Measurements from ENCODE around the gene BCAT1.
"Not testable (repeated sequence)": the region's sequence is repeated elsewhere in the genome, so short reads cannot be mapped to it uniquely, and the experiment has no call there.

BCAT1 gene

GRCh38 chr12:24809306-24809705 lies 139.6 kb downstream of the BCAT1 start:
- not testable (repeated sequence) for H3K27me3 ChIP-seq (ENCODE audit: control insufficient read depth, insufficient read depth, low read length); H3K27ac ChIP-seq (ENCODE audit: low read depth, low read length); H3K4me3 ChIP-seq (ENCODE audit: low read depth, low read length); H3K4me1 ChIP-seq (ENCODE audit: control insufficient read depth, insufficient read depth, low read length); H3K9me3 ChIP-seq (ENCODE audit: control insufficient read depth, insufficient read depth, low read length); H3K9ac ChIP-seq (ENCODE audit: low read depth, low read length)
- peaks cover 14% of the 10 kb centered on the region for H3K36me3 ChIP-seq (ENCODE audit: control insufficient read depth, insufficient read depth, low read length)

DNA sequence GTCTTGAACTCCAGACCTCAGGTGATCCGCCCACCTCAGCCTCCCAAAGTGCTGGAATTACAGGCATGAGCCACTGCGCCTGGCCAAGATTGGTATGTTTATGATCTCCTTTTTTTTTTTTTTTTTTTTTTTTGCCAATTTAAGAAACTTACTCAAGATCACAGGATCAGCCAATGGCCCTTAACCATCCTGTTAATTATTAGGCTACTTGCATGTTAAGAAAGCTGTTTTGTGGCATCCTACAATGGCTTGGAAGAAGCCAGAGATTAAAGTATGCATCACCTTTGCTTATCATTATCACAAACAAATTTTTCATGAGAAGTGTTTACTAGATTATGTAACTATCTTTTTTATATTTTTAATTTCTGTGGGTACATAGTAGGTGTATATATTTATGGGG lies 140.2 kb downstream of the BCAT1 start:
- Histone ChIP-seq H3K27me3 (ENCODE audit: control insufficient read depth, insufficient read depth, low read length) (no peaks in the 10 kb centered on the region), H3K9ac (ENCODE audit: low read depth, low read length) (no peak overlapping the region), H3K36me3 (ENCODE audit: control insufficient read depth, insufficient read depth, low read length) (peaks cover 8% of the 10 kb centered on the region), H3K4me1 (ENCODE audit: control insufficient read depth, insufficient read depth, low read length) (no peaks in the 10 kb centered on the region), H3K27ac (ENCODE audit: low read depth, low read length) (no peak overlapping the region), H3K9me3 (ENCODE audit: control insufficient read depth, insufficient read depth, low read length) (peaks cover 3% of the 10 kb centered on the region; the same call in 1 of the 2 replicates), H3K4me3 (ENCODE audit: low read depth, low read length) (no peak overlapping the region)

DNA sequence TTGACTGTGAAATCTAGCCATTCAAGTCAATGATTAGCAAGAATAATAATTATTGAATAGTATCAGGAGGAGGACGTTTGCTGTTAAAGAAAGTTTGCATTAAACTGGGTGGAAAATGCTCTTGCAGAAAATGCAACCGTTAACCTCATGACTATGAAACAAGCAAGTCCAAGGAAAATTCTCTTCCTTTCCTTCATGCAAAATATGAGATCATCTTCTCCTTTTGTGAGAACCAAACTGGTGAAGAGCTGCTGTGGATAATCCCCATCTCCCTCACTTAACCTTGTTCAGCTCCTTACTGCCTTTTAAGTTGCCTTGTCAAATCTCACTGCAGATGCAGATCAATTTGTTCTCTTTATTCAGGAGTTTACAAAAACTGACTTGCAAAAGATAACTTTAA lies 142.5 kb downstream of the BCAT1 start:
- no peak overlapping the region for H3K27ac ChIP-seq (ENCODE audit: low read depth, low read length)
- H3K9me3 ChIP-seq (ENCODE audit: control insufficient read depth, insufficient read depth, low read length): peaks cover 15% of the 10 kb centered on the region
- no peaks in the 10 kb centered on the region for H3K36me3 ChIP-seq (ENCODE audit: control insufficient read depth, insufficient read depth, low read length)
- no peak overlapping the region for H3K9ac ChIP-seq (ENCODE audit: low read depth, low read length)
- no peaks in the 10 kb centered on the region for H3K27me3 ChIP-seq (ENCODE audit: control insufficient read depth, insufficient read depth, low read length)
- H3K4me1 ChIP-seq (ENCODE audit: control insufficient read depth, insufficient read depth, low read length): no peaks in the 10 kb centered on the region
- H3K4me3 ChIP-seq (ENCODE audit: low read depth, low read length): no peak overlapping the region

- no peak overlapping the region for H3K27ac ChIP-seq (ENCODE audit: low read depth, low read length)
- peaks cover 15% of the 10 kb centered on the region for H3K9me3 ChIP-seq (ENCODE audit: control insufficient read depth, insufficient read depth, low read length)
- H3K36me3 ChIP-seq (ENCODE audit: control insufficient read depth, insufficient read depth, low read length): no peaks in the 10 kb centered on the region
- H3K27me3 ChIP-seq (ENCODE audit: control insufficient read depth, insufficient read depth, low read length): no peaks in the 10 kb centered on the region
- no peak overlapping the region for H3K9ac ChIP-seq (ENCODE audit: low read depth, low read length)
- no peak overlapping the region for H3K4me3 ChIP-seq (ENCODE audit: low read depth, low read length)
- no peaks in the 10 kb centered on the region for H3K4me1 ChIP-seq (ENCODE audit: control insufficient read depth, insufficient read depth, low read length)
These were observed 145.3 kb downstream of the BCAT1 start for GRCh38 chr12:24803430-24804245.

DNA sequence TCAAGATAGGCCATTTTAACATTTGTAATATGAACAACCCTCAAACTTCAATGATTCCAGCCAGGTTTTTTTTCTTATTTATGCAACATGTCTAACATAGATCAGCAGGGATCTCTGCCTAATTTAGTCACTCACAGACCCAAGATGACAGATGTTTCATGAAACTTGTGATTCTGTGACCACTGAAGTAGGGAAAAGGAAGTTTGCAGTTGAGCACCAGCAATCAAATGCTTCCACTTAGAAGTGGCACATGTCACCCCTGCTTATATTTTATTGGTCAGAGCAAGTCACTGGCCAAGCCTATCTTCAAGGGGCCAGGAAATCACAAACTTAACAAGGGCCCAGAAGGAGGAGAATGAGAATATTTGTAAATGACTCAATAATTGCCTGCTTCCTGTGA lies 150.6 kb downstream of the BCAT1 start:
- Histone ChIP-seq H3K36me3 (ENCODE audit: control insufficient read depth, insufficient read depth, low read length) (no peaks in the 10 kb centered on the region), H3K9ac (ENCODE audit: low read depth, low read length) (no peak overlapping the region), H3K27me3 (ENCODE audit: control insufficient read depth, insufficient read depth, low read length) (no peaks in the 10 kb centered on the region), H3K9me3 (ENCODE audit: control insufficient read depth, insufficient read depth, low read length) (peaks cover 9% of the 10 kb centered on the region), H3K4me1 (ENCODE audit: control insufficient read depth, insufficient read depth, low read length) (no peaks in the 10 kb centered on the region), H3K27ac (ENCODE audit: low read depth, low read length) (no peak overlapping the region), H3K4me3 (ENCODE audit: low read depth, low read length) (no peak overlapping the region)

GRCh38 chr12:24797901-24798300 lies 151.0 kb downstream of the BCAT1 start:
- Histone ChIP-seq H3K4me1 (ENCODE audit: control insufficient read depth, insufficient read depth, low read length) (no peaks in the 10 kb centered on the region), H3K27ac (ENCODE audit: low read depth, low read length) (no peak overlapping the region), H3K4me3 (ENCODE audit: low read depth, low read length) (no peak overlapping the region), H3K36me3 (ENCODE audit: control insufficient read depth, insufficient read depth, low read length) (no peaks in the 10 kb centered on the region), H3K9ac (ENCODE audit: low read depth, low read length) (no peak overlapping the region), H3K9me3 (ENCODE audit: control insufficient read depth, insufficient read depth, low read length) (peaks cover 4% of the 10 kb centered on the region), H3K27me3 (ENCODE audit: control insufficient read depth, insufficient read depth, low read length) (no peaks in the 10 kb centered on the region)

DNA sequence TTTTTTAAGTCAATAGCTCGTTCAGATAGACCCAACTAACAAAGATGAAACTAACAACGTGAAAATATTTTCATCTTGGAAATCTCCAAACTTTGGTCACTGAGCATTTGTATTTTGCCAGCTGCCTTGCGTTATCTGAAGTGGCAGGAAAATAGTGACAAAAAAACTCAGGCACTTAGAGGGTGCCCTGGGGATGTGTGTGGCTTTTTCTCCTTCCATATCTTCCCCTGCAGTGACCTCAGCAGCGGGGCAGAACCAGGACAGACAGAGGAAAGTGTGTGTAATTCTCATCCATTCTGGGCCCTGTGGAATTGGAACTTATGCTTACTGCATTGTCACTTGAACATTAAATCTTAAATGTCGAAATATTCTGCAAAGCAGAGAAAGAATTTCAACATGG lies 152.0 kb downstream of the BCAT1 start:
- no peaks in the 10 kb centered on the region for H3K9me3 ChIP-seq (ENCODE audit: control insufficient read depth, insufficient read depth, low read length)
- no peak overlapping the region for H3K4me3 ChIP-seq (ENCODE audit: low read depth, low read length)
- H3K27ac ChIP-seq (ENCODE audit: low read depth, low read length): no peak overlapping the region
- no peaks in the 10 kb centered on the region for H3K27me3 ChIP-seq (ENCODE audit: control insufficient read depth, insufficient read depth, low read length)
- no peak overlapping the region for H3K9ac ChIP-seq (ENCODE audit: low read depth, low read length)
- no peaks in the 10 kb centered on the region for H3K4me1 ChIP-seq (ENCODE audit: control insufficient read depth, insufficient read depth, low read length)
- no peaks in the 10 kb centered on the region for H3K36me3 ChIP-seq (ENCODE audit: control insufficient read depth, insufficient read depth, low read length)

DNA sequence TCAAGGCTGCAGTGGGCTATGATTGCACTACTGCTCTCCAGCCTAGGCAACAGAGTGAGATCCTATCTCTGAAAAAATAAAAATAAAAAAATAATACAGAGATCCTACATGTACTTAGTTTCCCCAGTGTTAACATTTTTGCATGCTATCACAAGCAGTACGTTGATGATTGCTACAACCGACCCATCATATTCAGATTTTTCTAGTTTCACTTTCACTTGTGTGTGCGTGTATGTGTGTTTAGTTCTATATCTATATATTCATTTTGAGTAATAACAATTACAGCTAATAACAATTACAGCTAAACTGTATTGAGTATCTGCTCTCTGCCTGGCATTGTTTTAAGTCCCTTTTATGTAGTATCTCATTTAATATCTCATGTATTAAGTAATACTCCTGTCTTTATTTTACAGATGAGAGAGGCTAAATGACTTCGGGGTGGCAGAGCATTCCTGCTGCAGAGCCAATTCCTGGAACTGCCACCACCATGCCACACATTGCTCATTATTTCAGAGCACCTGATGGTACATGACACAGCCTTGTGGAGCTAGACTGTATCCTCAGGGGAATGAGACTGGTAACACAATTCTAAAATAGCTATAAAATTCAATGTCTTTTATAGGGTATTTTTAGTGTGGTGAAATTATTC lies 153.1 kb downstream of the BCAT1 start:
- Histone ChIP-seq H3K27ac (ENCODE audit: low read depth, low read length) (no peak overlapping the region), H3K4me3 (ENCODE audit: low read depth, low read length) (no peak overlapping the region), H3K36me3 (ENCODE audit: control insufficient read depth, insufficient read depth, low read length) (no peaks in the 10 kb centered on the region), H3K4me1 (ENCODE audit: control insufficient read depth, insufficient read depth, low read length) (no peaks in the 10 kb centered on the region), H3K9ac (ENCODE audit: low read depth, low read length) (no peak overlapping the region), H3K9me3 (ENCODE audit: control insufficient read depth, insufficient read depth, low read length) (no peaks in the 10 kb centered on the region), H3K27me3 (ENCODE audit: control insufficient read depth, insufficient read depth, low read length) (no peaks in the 10 kb centered on the region)

DNA sequence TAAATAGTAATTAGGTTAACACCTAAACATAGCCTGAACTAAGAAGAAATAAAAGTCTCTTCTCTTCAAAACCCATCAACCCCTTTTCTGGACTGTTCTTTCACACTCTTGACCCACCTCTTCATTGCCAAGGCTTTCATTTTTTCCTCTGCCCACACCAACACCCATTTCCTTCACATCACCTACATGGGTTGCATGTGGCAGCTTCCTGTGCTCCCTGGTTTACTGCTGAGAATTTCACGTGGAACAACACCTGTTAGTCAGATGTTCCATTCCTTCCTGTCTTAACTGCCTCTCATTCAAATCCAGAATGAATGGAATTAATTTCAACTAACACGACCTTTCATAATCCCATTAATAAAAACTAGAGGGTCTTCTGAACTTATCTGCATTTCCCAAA lies 157.3 kb downstream of the BCAT1 start:
- no peaks in the 10 kb centered on the region for H3K9me3 ChIP-seq (ENCODE audit: control insufficient read depth, insufficient read depth, low read length)
- H3K27me3 ChIP-seq (ENCODE audit: control insufficient read depth, insufficient read depth, low read length): no peaks in the 10 kb centered on the region
- no peaks in the 10 kb centered on the region for H3K4me1 ChIP-seq (ENCODE audit: control insufficient read depth, insufficient read depth, low read length)
- no peaks in the 10 kb centered on the region for H3K36me3 ChIP-seq (ENCODE audit: control insufficient read depth, insufficient read depth, low read length)
- H3K9ac ChIP-seq (ENCODE audit: low read depth, low read length): no peak overlapping the region
- H3K27ac ChIP-seq (ENCODE audit: low read depth, low read length): no peak overlapping the region
- no peak overlapping the region for H3K4me3 ChIP-seq (ENCODE audit: low read depth, low read length)

DNA sequence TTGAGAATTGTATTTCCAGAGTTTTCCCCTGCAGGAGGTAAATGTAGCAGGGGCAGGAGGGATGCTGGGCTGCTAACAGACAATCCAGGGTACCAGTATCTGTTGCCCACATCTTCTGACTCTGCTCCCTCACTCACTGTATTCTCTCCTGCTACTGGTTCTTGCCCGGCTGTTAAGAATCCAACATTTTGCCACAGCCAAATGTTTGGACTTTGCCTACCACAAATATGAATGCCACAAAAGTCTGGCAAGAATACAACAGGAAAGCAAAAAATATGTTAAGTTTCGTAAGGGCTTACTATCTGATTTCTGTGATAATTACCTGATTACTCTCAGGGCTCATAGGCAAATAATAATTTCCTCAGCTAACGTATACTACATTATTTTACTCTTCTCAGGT lies 160.0 kb downstream of the BCAT1 start:
- no peak overlapping the region for H3K9ac ChIP-seq (ENCODE audit: low read depth, low read length)
- H3K4me1 ChIP-seq (ENCODE audit: control insufficient read depth, insufficient read depth, low read length): no peaks in the 10 kb centered on the region

DNA sequence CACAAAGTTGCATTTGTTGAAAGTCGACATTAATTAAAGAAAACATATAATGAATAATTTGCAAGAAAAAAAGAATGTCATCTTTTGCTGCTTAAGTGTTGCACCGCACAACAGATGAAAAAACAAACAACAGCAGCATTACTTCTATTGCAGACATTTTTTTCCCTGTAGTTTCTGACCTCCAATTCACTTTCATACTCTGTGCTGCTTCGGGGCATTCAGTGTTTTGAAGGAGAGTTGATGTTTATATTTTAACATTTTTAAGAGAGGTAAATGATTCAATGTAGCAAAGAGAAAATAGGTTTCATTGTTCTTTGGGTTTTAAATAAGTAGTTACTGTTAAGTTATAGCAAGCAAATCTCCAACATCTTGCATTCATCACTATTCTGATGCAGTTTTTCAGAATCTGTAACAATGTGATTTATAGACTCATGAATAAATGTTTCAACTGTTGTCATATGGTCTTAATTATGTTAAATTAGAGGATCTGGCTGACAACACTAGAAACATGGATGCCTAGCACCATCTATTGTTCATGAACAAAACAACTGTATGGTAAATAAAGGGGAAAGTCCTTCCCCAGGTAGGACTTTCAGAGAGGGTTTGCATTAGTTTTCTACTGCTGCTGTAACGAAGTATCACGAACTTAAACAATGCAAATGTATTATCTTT lies 168.1 kb downstream of the BCAT1 start:
- no peak overlapping the region for H3K4me3 ChIP-seq (ENCODE audit: low read depth, low read length)
- H3K36me3 ChIP-seq (ENCODE audit: control insufficient read depth, insufficient read depth, low read length): no peaks in the 10 kb centered on the region
- no peak overlapping the region for H3K27ac ChIP-seq (ENCODE audit: low read depth, low read length)
- H3K4me1 ChIP-seq (ENCODE audit: control insufficient read depth, insufficient read depth, low read length): no peaks in the 10 kb centered on the region
- no peaks in the 10 kb centered on the region for H3K27me3 ChIP-seq (ENCODE audit: control insufficient read depth, insufficient read depth, low read length)
- H3K9me3 ChIP-seq (ENCODE audit: control insufficient read depth, insufficient read depth, low read length): no peaks in the 10 kb centered on the region
- H3K9ac ChIP-seq (ENCODE audit: low read depth, low read length): no peak overlapping the region

More for the DNA sequence above, 160.0 kb downstream of the BCAT1 start:
- H3K4me3 ChIP-seq (ENCODE audit: low read depth, low read length): no peak overlapping the region
- no peak overlapping the region for H3K27ac ChIP-seq (ENCODE audit: low read depth, low read length)
- no peaks in the 10 kb centered on the region for H3K36me3 ChIP-seq (ENCODE audit: control insufficient read depth, insufficient read depth, low read length)
- no peaks in the 10 kb centered on the region for H3K9me3 ChIP-seq (ENCODE audit: control insufficient read depth, insufficient read depth, low read length)
- no peaks in the 10 kb centered on the region for H3K27me3 ChIP-seq (ENCODE audit: control insufficient read depth, insufficient read depth, low read length)
